ENCODE measurements around the gene RTTN.

RTTN gene

GRCh38 chr18:70021043-70021442, 184.4 kb downstream of the RTTN start:
- Histone ChIP-seq H3K36me3 (ENCODE audit: insufficient read depth, low read length) (peaks cover 30% of the 10 kb centered on the region), H2AFZ (ENCODE audit: low read depth, low read length) (no peak overlapping the region), H3K27me3 (ENCODE audit: insufficient read depth, low read length) (no peaks in the 10 kb centered on the region), H3K4me3 (ENCODE audit: low read length) (no peak overlapping the region), H3K9me3 (ENCODE audit: low read length) (no peaks in the 10 kb centered on the region), H3K4me1 (ENCODE audit: insufficient read depth, low read length) (no peaks in the 10 kb centered on the region)

DNA sequence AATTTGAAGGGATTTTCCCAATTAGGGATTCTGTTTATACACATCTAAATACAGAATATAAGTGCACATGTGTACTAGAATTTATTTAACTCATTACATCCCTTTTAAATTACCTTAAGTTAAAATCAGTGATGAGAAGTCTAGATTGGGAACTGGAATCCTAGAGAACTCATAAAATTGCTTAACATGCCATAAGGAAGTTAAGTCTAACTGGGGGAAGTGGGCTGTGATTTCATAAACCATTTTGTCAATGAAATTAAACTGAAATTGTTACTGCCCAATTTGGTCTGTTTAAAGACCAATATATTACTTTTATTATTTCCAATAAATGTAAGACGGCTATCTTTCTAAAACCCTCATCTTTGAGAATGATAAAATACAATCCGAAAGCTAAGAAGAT, 185.5 kb downstream of the RTTN start:
- Histone ChIP-seq H3K9me3 (ENCODE audit: low read length) (no peaks in the 10 kb centered on the region), H3K4me3 (ENCODE audit: low read length) (no peak overlapping the region), H2AFZ (ENCODE audit: low read depth, low read length) (no peak overlapping the region), H3K36me3 (ENCODE audit: insufficient read depth, low read length) (peaks cover 30% of the 10 kb centered on the region), H3K27me3 (ENCODE audit: insufficient read depth, low read length) (no peaks in the 10 kb centered on the region), H3K4me1 (ENCODE audit: insufficient read depth, low read length) (no peaks in the 10 kb centered on the region)

DNA sequence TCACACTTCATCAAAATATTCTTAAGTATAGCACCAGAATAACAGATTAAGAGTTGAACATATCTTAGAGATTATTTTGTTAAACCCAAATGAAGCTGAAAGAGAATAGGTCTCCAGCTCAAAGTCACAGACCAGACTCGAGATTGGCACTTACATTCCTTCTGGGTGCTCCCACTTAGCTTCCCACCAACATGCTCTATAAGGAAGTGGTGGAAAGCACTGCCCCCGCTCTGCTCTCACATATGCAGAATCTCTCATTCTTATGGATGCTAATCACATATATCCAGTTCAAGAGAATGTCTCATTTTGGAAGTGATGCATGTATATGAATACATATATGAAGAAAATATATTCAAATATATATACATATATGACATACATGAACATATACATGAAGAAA, 186.4 kb downstream of the RTTN start:
- Histone ChIP-seq H3K4me1 (ENCODE audit: insufficient read depth, low read length) (no peaks in the 10 kb centered on the region), H3K9me3 (ENCODE audit: low read length) (no peaks in the 10 kb centered on the region), H2AFZ (ENCODE audit: low read depth, low read length) (no peak overlapping the region), H3K4me3 (ENCODE audit: low read length) (no peak overlapping the region), H3K27me3 (ENCODE audit: insufficient read depth, low read length) (no peaks in the 10 kb centered on the region), H3K36me3 (ENCODE audit: insufficient read depth, low read length) (peaks cover 23% of the 10 kb centered on the region)

GRCh38 chr18:70015127-70015526, 190.4 kb downstream of the RTTN start:
- no peak overlapping the region for H3K4me3 ChIP-seq (ENCODE audit: low read length)
- H3K4me1 ChIP-seq (ENCODE audit: insufficient read depth, low read length) = no peaks in the 10 kb centered on the region
- H3K27me3 ChIP-seq (ENCODE audit: insufficient read depth, low read length) = no peaks in the 10 kb centered on the region

DNA sequence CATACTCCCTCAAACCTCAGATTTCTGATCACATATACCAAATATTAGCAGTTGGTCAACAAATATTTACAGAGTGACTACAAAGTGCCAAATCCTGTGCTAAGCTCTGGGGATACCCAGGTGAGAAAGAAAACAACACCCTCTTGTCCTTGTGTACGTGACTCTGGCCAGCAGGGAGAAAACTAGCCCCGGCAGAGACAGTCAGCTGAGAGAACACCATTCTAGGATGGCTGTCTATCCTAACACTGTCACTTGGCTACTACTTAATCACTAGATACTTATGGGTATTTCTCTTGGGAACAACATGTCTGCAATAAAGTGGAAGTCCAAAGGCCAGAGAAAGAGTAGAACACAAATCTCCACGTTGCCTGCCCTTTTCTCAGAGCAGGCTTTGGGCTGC, 199.9 kb downstream of the RTTN start:
- Histone ChIP-seq H3K4me3 (ENCODE audit: low read length) (no peak overlapping the region), H3K27me3 (ENCODE audit: insufficient read depth, low read length) (no peaks in the 10 kb centered on the region), H3K4me1 (ENCODE audit: insufficient read depth, low read length) (no peaks in the 10 kb centered on the region), H3K36me3 (ENCODE audit: insufficient read depth, low read length) (peaks cover 4% of the 10 kb centered on the region), H3K9me3 (ENCODE audit: low read length) (no peaks in the 10 kb centered on the region), H2AFZ (ENCODE audit: low read depth, low read length) (no peak overlapping the region)

More at GRCh38 chr18:70015127-70015526, 190.4 kb downstream of the RTTN start:
- Histone ChIP-seq H3K36me3 (ENCODE audit: insufficient read depth, low read length) (peaks cover 7% of the 10 kb centered on the region), H3K9me3 (ENCODE audit: low read length) (no peaks in the 10 kb centered on the region), H2AFZ (ENCODE audit: low read depth, low read length) (no peak overlapping the region)

GRCh38 chr18:70004696-70005095, 200.8 kb downstream of the RTTN start:
- Histone ChIP-seq H3K36me3 (ENCODE audit: insufficient read depth, low read length) (peaks cover 4% of the 10 kb centered on the region), H3K9me3 (ENCODE audit: low read length) (no peaks in the 10 kb centered on the region), H2AFZ (ENCODE audit: low read depth, low read length) (no peak overlapping the region), H3K27me3 (ENCODE audit: insufficient read depth, low read length) (no peaks in the 10 kb centered on the region), H3K4me1 (ENCODE audit: insufficient read depth, low read length) (no peaks in the 10 kb centered on the region), H3K4me3 (ENCODE audit: low read length) (no peak overlapping the region)

- no peaks in the 10 kb centered on the region for H3K27me3 ChIP-seq (ENCODE audit: insufficient read depth, low read length)
- no peak overlapping the region for H2AFZ ChIP-seq (ENCODE audit: low read depth, low read length)
- H3K4me3 ChIP-seq (ENCODE audit: low read length) = no peak overlapping the region
- no peaks in the 10 kb centered on the region for H3K36me3 ChIP-seq (ENCODE audit: insufficient read depth, low read length)
- H3K9me3 ChIP-seq (ENCODE audit: low read length) = no peaks in the 10 kb centered on the region
- H3K4me1 ChIP-seq (ENCODE audit: insufficient read depth, low read length) = no peaks in the 10 kb centered on the region
These were observed 205.8 kb downstream of the RTTN start for GRCh38 chr18:69999656-70000055.

DNA sequence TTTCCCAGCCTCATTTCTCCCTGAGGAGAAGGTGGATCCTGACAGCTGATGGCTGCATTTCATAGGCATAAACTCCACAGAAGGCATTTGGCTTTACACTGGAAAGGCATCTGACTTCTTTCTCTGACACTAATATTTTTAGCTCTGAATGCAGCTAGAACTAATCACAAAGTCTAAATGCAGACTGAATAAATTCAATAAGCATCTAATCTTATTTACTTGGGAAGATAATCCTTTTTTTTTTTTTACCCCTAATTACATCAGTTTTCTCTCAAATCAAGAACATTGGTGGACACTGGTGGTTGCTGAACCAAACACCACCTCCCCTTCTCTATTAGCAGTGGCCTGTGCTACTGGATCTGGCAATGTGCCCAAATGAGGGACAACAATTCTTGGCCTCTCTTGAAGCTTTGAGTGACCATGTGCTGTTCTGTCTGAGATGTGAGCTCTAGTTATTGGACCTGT, 206.9 kb downstream of the RTTN start:
- Histone ChIP-seq H3K4me1 (ENCODE audit: insufficient read depth, low read length) (no peaks in the 10 kb centered on the region), H2AFZ (ENCODE audit: low read depth, low read length) (no peak overlapping the region), H3K36me3 (ENCODE audit: insufficient read depth, low read length) (no peaks in the 10 kb centered on the region), H3K4me3 (ENCODE audit: low read length) (no peak overlapping the region), H3K27me3 (ENCODE audit: insufficient read depth, low read length) (no peaks in the 10 kb centered on the region), H3K9me3 (ENCODE audit: low read length) (no peaks in the 10 kb centered on the region)

DNA sequence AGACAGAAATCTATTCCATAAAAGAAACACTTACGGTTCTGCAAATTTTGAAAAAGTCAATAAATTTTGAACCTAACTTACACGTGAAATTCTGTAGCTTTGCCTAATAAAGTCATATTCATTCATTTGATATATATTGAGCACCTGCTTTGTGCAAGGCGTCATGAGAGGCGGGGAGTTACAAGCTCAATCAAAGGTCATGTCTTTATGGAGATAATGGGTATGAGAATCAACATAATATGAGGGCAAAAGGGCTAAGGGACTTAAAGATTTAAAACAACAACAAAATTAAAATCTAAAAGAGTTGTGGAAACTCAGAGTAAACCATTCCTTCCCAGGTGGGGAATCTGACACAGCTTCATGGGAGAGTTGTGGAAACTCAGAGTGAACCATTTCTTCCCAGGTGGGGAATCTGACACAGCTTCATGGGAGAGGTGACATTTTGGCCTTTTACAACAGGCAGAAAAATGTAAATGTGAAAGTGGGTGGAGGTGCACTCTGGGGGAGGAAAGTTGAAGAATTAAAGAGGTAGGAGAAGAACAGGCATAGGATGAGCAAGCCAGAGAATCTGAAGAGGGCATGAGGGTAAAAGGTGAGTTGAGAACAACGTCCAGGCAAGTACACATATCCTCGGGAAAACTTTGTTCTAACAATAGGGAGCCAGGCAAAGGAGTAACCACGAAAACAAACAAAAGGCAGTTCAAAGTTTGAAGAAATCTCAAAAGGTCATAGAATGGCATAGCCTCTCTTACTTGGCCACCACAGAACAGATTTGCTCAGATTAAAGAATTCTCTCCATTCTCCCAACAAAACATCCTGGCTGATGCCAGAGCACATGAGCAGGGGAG, 208.3 kb downstream of the RTTN start:
- H3K4me3 ChIP-seq (ENCODE audit: low read length) = no peak overlapping the region
- no peaks in the 10 kb centered on the region for H3K4me1 ChIP-seq (ENCODE audit: insufficient read depth, low read length)
- no peaks in the 10 kb centered on the region for H3K9me3 ChIP-seq (ENCODE audit: low read length)
- H2AFZ ChIP-seq (ENCODE audit: low read depth, low read length) = no peak overlapping the region
- H3K27me3 ChIP-seq (ENCODE audit: insufficient read depth, low read length) = no peaks in the 10 kb centered on the region
- no peaks in the 10 kb centered on the region for H3K36me3 ChIP-seq (ENCODE audit: insufficient read depth, low read length)

GRCh38 chr18:69996417-69996816, 209.1 kb downstream of the RTTN start:
- H3K9me3 ChIP-seq (ENCODE audit: low read length) = no peaks in the 10 kb centered on the region
- no peak overlapping the region for H3K4me3 ChIP-seq (ENCODE audit: low read length)
- no peaks in the 10 kb centered on the region for H3K4me1 ChIP-seq (ENCODE audit: insufficient read depth, low read length)
- H3K36me3 ChIP-seq (ENCODE audit: insufficient read depth, low read length) = no peaks in the 10 kb centered on the region
- H2AFZ ChIP-seq (ENCODE audit: low read depth, low read length) = no peak overlapping the region
- no peaks in the 10 kb centered on the region for H3K27me3 ChIP-seq (ENCODE audit: insufficient read depth, low read length)

- H3K4me1 ChIP-seq (ENCODE audit: insufficient read depth, low read length) = no peaks in the 10 kb centered on the region
- H2AFZ ChIP-seq (ENCODE audit: low read depth, low read length) = no peak overlapping the region
- no peaks in the 10 kb centered on the region for H3K36me3 ChIP-seq (ENCODE audit: insufficient read depth, low read length)
- no peak overlapping the region for H3K4me3 ChIP-seq (ENCODE audit: low read length)
- no peaks in the 10 kb centered on the region for H3K9me3 ChIP-seq (ENCODE audit: low read length)
- H3K27me3 ChIP-seq (ENCODE audit: insufficient read depth, low read length) = no peaks in the 10 kb centered on the region
These were observed 209.7 kb downstream of the RTTN start for GRCh38 chr18:69995774-69996173.

DNA sequence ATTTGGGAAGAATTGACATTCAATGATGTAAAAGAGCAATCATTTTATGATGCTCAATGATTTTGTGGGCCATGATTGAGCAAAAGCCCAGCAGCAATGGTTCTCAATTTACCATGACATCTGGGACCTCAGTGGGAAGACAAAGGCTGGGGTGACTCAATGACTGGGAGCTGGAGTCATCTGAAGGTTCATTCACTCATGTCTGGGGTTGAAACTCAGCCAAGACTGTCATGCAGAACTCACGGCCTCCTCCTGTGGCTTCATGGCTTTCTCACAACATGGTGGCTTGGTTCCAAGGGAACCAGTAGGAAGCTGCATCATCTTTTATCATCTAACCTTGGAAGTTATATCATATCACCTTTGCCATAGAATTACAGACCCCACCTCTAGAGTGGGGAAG, 212.7 kb downstream of the RTTN start:
- no peak overlapping the region for H3K4me3 ChIP-seq (ENCODE audit: low read length)
- no peaks in the 10 kb centered on the region for H3K4me1 ChIP-seq (ENCODE audit: insufficient read depth, low read length)

DNA sequence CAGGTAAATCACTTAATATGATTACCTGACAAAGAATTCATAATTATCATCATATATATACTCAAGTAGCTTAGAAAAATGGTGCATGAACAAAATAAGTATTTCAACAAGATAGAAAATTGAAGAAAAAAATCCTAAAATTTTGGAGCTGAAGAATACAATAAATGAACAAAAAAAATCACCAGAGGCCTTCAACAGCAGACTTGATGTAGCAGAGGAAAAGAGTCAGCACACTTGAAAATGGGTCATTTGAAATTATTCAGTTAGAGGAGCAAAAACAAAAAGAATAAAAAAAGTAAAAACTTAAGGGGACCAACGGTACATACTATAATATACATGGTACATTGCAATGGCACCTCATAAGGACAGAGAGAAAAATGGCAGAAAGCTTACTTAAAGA, 217.6 kb downstream of the RTTN start:
- Histone ChIP-seq H3K4me1 (ENCODE audit: insufficient read depth, low read length) (no peaks in the 10 kb centered on the region), H3K36me3 (ENCODE audit: insufficient read depth, low read length) (peaks cover 3% of the 10 kb centered on the region), H3K9me3 (ENCODE audit: low read length) (peaks cover 10% of the 10 kb centered on the region), H2AFZ (ENCODE audit: low read depth, low read length) (no peak overlapping the region), H3K27me3 (ENCODE audit: insufficient read depth, low read length) (no peaks in the 10 kb centered on the region), H3K4me3 (ENCODE audit: low read length) (no peak overlapping the region)

More for the DNA sequence above, 212.7 kb downstream of the RTTN start:
- no peaks in the 10 kb centered on the region for H3K27me3 ChIP-seq (ENCODE audit: insufficient read depth, low read length)
- H3K9me3 ChIP-seq (ENCODE audit: low read length) = peaks cover 7% of the 10 kb centered on the region
- H3K36me3 ChIP-seq (ENCODE audit: insufficient read depth, low read length) = peaks cover 3% of the 10 kb centered on the region
- H2AFZ ChIP-seq (ENCODE audit: low read depth, low read length) = no peak overlapping the region

GRCh38 chr18:69985239-69985638, 220.2 kb downstream of the RTTN start:
- no peaks in the 10 kb centered on the region for H3K27me3 ChIP-seq (ENCODE audit: insufficient read depth, low read length)
- peaks cover 10% of the 10 kb centered on the region for H3K9me3 ChIP-seq (ENCODE audit: low read length)
- peaks cover 4% of the 10 kb centered on the region for H3K4me1 ChIP-seq (ENCODE audit: insufficient read depth, low read length)
- H3K4me3 ChIP-seq (ENCODE audit: low read length) = no peak overlapping the region
- H3K36me3 ChIP-seq (ENCODE audit: insufficient read depth, low read length) = peaks cover 3% of the 10 kb centered on the region
- H2AFZ ChIP-seq (ENCODE audit: low read depth, low read length) = no peak overlapping the region

All from neuron (in vitro differentiated cells).